Natural killer cell (primary cell): ENCODE results near the gene EPHB1. TPM values are rescaled to one million over a fixed set of nuclear protein-coding genes. Genes with fewer than 3 reads are reported as not detected.

ENCODE experiments used
- ATAC-seq, 3 donors: fragments of 150-1000 bp in 2 of 3; fragments of 200-7000 bp in 1 of 3; cut with Tn5 transposase; 1 replicate in 1 of 3; 2 replicates in 2 of 3; pipeline ENCODE4 v1.10.0; 2021; ENCODE audit warnings: mild to moderate bottlenecking in 2 of 3, moderate library complexity in 2 of 3
- DNase-seq, 2 donors: peaks; one replicate each; pipeline versions ENCODE4 v3.0.0 to v3.0.0-alpha.2; 2013 to 2021; ENCODE audit warnings: mixed read lengths in 1 of 2
- H3K27ac ChIP-seq: one replicate; pipeline ENCODE4 v1.5.1; 2013; ENCODE audit warnings: mild to moderate bottlenecking, low read length
- H3K27me3 ChIP-seq: one replicate; pipeline ENCODE4 v1.6.1; 2013; ENCODE audit warnings: low read length; ENCODE audit not compliant: control insufficient read depth, insufficient read depth
- H3K36me3 ChIP-seq: one replicate; pipeline ENCODE4 v1.6.1; 2013; ENCODE audit warnings: low read length; ENCODE audit not compliant: control insufficient read depth, insufficient read depth
- H3K4me1 ChIP-seq: one replicate; pipeline ENCODE4 v1.6.1; 2013; ENCODE audit warnings: low read length; ENCODE audit not compliant: control insufficient read depth, insufficient read depth
- H3K4me3 ChIP-seq: one replicate; pipeline ENCODE4 v1.5.1; 2013; ENCODE audit warnings: low read length
- H3K9me3 ChIP-seq: one replicate; pipeline ENCODE4 v1.6.1; 2013; ENCODE audit warnings: low read length; ENCODE audit not compliant: control insufficient read depth, insufficient read depth
- H3K27ac Mint-ChIP-seq, 2 donors: one replicate each; pipeline ENCODE4 v1.8.0; 2022; ENCODE audit warnings: mild to moderate bottlenecking in 2 of 2, mixed read lengths in 2 of 2, moderate library complexity in 1 of 2
- H3K27me3 Mint-ChIP-seq, 2 donors: one replicate each; pipeline ENCODE4 v1.8.0; 2022; ENCODE audit warnings: low read depth in 2 of 2, mixed read lengths in 2 of 2
- H3K36me3 Mint-ChIP-seq: one replicate; pipeline ENCODE4 v1.8.0; 2022; ENCODE audit warnings: mixed read lengths
- H3K4me1 Mint-ChIP-seq, 2 donors: one replicate each; pipeline ENCODE4 v1.8.0; 2022; ENCODE audit warnings: mixed read lengths in 2 of 2
- H3K4me3 Mint-ChIP-seq: one replicate; pipeline ENCODE4 v1.8.0; 2022; ENCODE audit warnings: mild to moderate bottlenecking, moderate library complexity, mixed read lengths
- H3K9me3 Mint-ChIP-seq, 2 donors: one replicate each; pipeline ENCODE4 v1.8.0; 2022; ENCODE audit warnings: mixed read lengths in 2 of 2
- WGBS: methylation state at CpG from one replicate; pipeline ENCODE4 v1.1.7; 2013; ENCODE audit warnings: missing lambda C conversion rate; ENCODE audit not compliant: insufficient coverage; 5-methylcytosine and 5-hydroxymethylcytosine counted together
- intact Hi-C: fragments of 100-400 bp; cut with micrococcal nuclease; formaldehyde crosslinking; loops from one replicate; pipeline ENCODE4 v1.14.2; 2022
- total RNA-seq, 4 donors: library from RNA; stranded (reverse); fragments of 120-200 nt in 1 of 4; gene quantifications; one replicate each; pipeline versions ENCODE4 v1.2.3 to v1.2.4, GENCODE V29; 2013 to 2022
- TF ChIP-seq, protein P1 (sequence below): fragments of 200-600 bp; IDR thresholded peaks from one replicate; pipeline ENCODE4 v1.8.0; 2022; ENCODE audit warnings: antibody characterized with exemption

Gene EPHB1
- total RNA-seq, 3 donors from 2014 or later (not counting 1 experiment from before 2014, with no cell fraction given), result 0.60 TPM; not detected in 2

DNA sequence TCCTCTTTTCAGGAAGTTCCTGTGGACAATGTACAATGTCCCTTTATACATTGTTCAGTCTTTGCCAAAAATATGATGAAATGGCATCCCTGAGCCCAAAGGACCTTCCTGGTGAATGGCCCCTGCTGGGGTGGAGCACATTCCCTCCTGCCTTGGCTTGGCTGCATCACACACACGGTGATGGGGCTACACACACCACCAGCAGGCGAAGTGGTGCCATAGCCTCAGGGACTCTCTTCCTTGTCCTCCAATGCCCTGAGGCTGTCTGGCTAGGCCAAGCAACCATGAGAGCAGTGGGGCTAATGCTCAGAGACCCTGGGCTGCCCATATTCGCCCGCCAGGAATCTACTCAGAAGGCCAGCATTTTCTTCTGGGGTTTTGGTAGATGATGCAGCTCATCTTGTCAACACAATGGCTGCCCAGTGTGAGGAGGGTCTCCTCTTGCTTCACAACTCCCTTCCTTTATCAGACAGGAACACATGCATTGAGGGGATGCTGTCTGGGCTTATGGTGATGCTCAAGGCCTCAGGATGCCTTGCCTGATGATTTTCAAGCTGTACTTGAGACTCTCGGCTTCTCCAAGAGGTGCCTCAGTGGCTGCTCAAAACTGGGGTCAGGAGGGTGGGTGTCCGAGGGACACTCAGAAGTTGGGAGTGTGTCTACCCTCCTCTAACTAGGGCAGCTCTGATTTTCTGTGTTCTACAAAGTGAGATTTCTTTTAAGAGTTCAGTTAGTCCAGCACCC, 40.9 kb upstream of the EPHB1 start:
- H3K9me3 ChIP-seq, result no peaks in the 10 kb centered on the region
- no peak for DNase-seq
- H3K27me3 ChIP-seq, result no peaks in the 10 kb centered on the region
- no peak overlapping the region for H3K27ac ChIP-seq
- Mint-ChIP-seq H3K4me1 (no peaks in the 10 kb centered on the region), H3K27ac (no peak overlapping the region), H3K27me3 (no peaks in the 10 kb centered on the region), H3K36me3 (no peaks in the 10 kb centered on the region), H3K9me3 (no peaks in the 10 kb centered on the region), H3K4me3 (no peak overlapping the region)
- no peak overlapping the region for H3K4me3 ChIP-seq
- no peak for ATAC-seq
- no peaks in the 10 kb centered on the region for H3K4me1 ChIP-seq
- intact Hi-C loops, result no loop called here
- TF ChIP-seq, protein P1, sequence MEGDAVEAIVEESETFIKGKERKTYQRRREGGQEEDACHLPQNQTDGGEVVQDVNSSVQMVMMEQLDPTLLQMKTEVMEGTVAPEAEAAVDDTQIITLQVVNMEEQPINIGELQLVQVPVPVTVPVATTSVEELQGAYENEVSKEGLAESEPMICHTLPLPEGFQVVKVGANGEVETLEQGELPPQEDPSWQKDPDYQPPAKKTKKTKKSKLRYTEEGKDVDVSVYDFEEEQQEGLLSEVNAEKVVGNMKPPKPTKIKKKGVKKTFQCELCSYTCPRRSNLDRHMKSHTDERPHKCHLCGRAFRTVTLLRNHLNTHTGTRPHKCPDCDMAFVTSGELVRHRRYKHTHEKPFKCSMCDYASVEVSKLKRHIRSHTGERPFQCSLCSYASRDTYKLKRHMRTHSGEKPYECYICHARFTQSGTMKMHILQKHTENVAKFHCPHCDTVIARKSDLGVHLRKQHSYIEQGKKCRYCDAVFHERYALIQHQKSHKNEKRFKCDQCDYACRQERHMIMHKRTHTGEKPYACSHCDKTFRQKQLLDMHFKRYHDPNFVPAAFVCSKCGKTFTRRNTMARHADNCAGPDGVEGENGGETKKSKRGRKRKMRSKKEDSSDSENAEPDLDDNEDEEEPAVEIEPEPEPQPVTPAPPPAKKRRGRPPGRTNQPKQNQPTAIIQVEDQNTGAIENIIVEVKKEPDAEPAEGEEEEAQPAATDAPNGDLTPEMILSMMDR, result no peak
- no peaks in the 10 kb centered on the region for H3K36me3 ChIP-seq
- 72% methylated on average over 6 of the region's 6 CpGs for WGBS

DNA sequence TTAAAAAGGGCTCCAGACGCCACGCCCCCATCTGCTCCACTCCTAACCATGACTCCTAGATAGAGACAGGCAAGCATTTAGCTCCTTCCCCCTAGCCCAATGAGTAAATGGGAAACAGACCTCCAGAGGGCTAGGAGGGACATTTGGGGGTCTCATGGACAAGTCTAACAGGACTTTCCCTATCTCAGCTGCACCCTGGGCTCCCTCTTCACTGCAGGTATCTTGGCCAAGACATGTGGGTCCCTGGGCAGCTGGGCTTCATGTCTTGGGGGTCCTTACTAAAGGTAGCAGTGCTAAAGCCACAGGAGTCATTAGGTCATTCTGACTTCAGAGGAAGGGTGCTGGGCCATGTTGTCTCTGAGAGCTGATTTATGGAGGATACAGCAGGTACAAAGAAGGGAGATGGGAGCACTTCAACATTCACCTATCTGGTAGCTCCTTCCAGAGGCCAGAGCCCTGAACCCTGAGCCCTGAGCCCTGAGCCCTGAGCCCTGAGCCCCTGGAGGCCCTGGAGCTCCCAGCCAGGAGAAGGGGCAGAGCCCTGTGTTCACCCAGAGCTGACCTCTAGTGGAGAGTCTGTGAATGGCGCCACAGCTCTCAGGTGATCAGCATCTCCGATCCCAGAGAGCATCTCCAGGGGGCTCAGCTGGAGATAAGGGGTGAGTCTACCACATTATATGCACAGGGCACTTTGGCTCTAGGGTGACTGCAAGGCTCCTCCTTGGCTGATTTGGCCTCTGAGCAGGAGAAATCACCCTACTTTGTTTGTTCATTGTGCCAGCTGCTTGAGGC, 40.1 kb upstream of the EPHB1 start:
- Mint-ChIP-seq H3K9me3 (no peaks in the 10 kb centered on the region), H3K27me3 (no peaks in the 10 kb centered on the region)
- peak in 1 of 3 donors; percentile 55 for ATAC-seq

GRCh38 chr3:134755821-134756220, 39.2 kb upstream of the EPHB1 start:
- Histone ChIP-seq H3K4me1 (no peaks in the 10 kb centered on the region), H3K36me3 (no peaks in the 10 kb centered on the region), H3K4me3 (no peak overlapping the region), H3K9me3 (no peaks in the 10 kb centered on the region), H3K27me3 (no peaks in the 10 kb centered on the region), H3K27ac (no peak overlapping the region)
- Mint-ChIP-seq H3K27me3 (no peaks in the 10 kb centered on the region), H3K4me1 (no peaks in the 10 kb centered on the region), H3K4me3 (no peak overlapping the region), H3K36me3 (no peaks in the 10 kb centered on the region), H3K27ac (no peak overlapping the region), H3K9me3 (no peaks in the 10 kb centered on the region)
- ATAC-seq (no peak), DNase-seq (no peak)
- 78% methylated on average over 2 of the region's 2 CpGs for WGBS
- intact Hi-C loops, result no loop called here
- TF ChIP-seq, protein P1, result no peak

More for the DNA sequence above, 40.1 kb upstream of the EPHB1 start:
- Mint-ChIP-seq H3K4me1 (no peaks in the 10 kb centered on the region), H3K27ac (no peak overlapping the region), H3K36me3 (no peaks in the 10 kb centered on the region), H3K4me3 (no peak overlapping the region)
- no peaks in the 10 kb centered on the region for H3K27me3 ChIP-seq
- no peaks in the 10 kb centered on the region for H3K9me3 ChIP-seq
- no peak overlapping the region for H3K4me3 ChIP-seq
- peak in 1 of 2 donors; percentile 10 for DNase-seq
- TF ChIP-seq, protein P1, result no peak
- 45% methylated on average over 4 of the region's 4 CpGs for WGBS
- no peaks in the 10 kb centered on the region for H3K4me1 ChIP-seq
- H3K36me3 ChIP-seq, result no peaks in the 10 kb centered on the region
- no peak overlapping the region for H3K27ac ChIP-seq
- intact Hi-C loops, result no loop called here
